Measurements from ENCODE around the gene SERTAD3.
"Not testable (repeated sequence)": the region's sequence is repeated elsewhere in the genome, so short reads cannot be mapped to it uniquely, and the experiment has no call there.

Gene SERTAD3

GRCh38 chr19:40444000-40444824 is at the start of gene SERTAD3:
Gene SERTAD3, minus strand, starts transcription at chr19:40444335. Its CDS starts 2,255 bp downstream, at chr19:40442080.
- peak; percentile 99 for DNase-seq

- DNase-seq: no peak
These were observed 49.6 kb upstream of the SERTAD3 start for GRCh38 chr19:40493778-40494177.

- no peak for DNase-seq
These were observed 48.1 kb upstream of the SERTAD3 start for GRCh38 chr19:40492274-40492673.

GRCh38 chr19:40489882-40490230 is 45.7 kb upstream of the SERTAD3 start:
- DNase-seq: no peak

- DNase-seq: no peak
These were observed 41.9 kb upstream of the SERTAD3 start for GRCh38 chr19:40486017-40486416.

GRCh38 chr19:40475878-40476644 is 31.9 kb upstream of the SERTAD3 start:
- peak; percentile 27 for DNase-seq

GRCh38 chr19:40474737-40475136 is 30.6 kb upstream of the SERTAD3 start:
- no peak for DNase-seq

- DNase-seq: no peak
These were observed 28.4 kb upstream of the SERTAD3 start for GRCh38 chr19:40472516-40472915.

GRCh38 chr19:40471111-40471510 is 27.0 kb upstream of the SERTAD3 start:
- no peak for DNase-seq

- no peak for DNase-seq
These were observed 24.9 kb upstream of the SERTAD3 start for GRCh38 chr19:40469011-40469410.

- peak; percentile 48 for DNase-seq
These were observed 23.0 kb upstream of the SERTAD3 start, which contains the start of gene SPTBN4 for GRCh38 chr19:40466985-40467734. Gene SPTBN4, plus strand, starts transcription at chr19:40467001. Its CDS starts 5,621 bp downstream, at chr19:40472622.

- DNase-seq: peak; percentile 93
These were observed 22.3 kb upstream of the SERTAD3 start for GRCh38 chr19:40466219-40466984.

GRCh38 chr19:40465557-40466218 is 21.6 kb upstream of the SERTAD3 start, which contains the start of gene BLVRB:
Gene BLVRB, minus strand, starts transcription at chr19:40465745. Its CDS starts 57 bp downstream, at chr19:40465688.
- peak; percentile 99 for DNase-seq

GRCh38 chr19:40465025-40465556 is 21.0 kb upstream of the SERTAD3 start:
- DNase-seq: peak; percentile 87

GRCh38 chr19:40464059-40465024 is 20.2 kb upstream of the SERTAD3 start:
- DNase-seq: peak; percentile 97

- DNase-seq: not testable (repeated sequence)
These were observed 19.5 kb upstream of the SERTAD3 start for GRCh38 chr19:40463587-40464037.

- no peak for DNase-seq
These were observed 17.6 kb upstream of the SERTAD3 start for GRCh38 chr19:40461669-40462221.

- no peak for DNase-seq
These were observed 16.1 kb upstream of the SERTAD3 start for GRCh38 chr19:40460185-40460584.

- DNase-seq: no peak
These were observed 14.5 kb upstream of the SERTAD3 start for GRCh38 chr19:40458597-40458974.
